Putamen (tissue), 1 donor: ENCODE results near the gene BASP1.
"Not testable (repeated sequence)": the region's sequence is repeated elsewhere in the genome, so short reads cannot be mapped to it uniquely, and the experiment has no call there.

Experiments used
- DNase-seq: peaks from one replicate; pipeline ENCODE4 v3.0.0-alpha.2; 2016; ENCODE audit warnings: low spot score

The BASP1 gene

DNA sequence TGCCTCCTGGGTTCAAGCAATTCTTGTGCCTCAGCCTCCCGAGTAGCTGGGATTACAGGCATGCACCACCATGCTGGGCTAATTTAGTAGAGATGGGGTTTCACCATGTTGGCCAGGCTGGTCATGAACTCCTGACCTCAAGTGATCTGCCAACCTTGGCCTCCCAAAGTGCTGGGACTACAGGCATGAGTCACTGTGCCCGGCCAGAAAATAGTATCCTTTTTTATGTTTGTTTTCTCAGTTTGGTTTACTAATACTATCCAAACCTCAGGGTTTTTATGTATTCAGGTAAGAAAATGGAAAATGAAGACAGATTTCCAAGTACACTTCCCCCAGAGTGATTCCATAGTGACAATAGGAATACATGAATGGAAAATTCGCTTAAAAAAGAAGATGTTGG, 101.7 kb downstream of the BASP1 start:
- DNase-seq: not testable (repeated sequence)

DNA sequence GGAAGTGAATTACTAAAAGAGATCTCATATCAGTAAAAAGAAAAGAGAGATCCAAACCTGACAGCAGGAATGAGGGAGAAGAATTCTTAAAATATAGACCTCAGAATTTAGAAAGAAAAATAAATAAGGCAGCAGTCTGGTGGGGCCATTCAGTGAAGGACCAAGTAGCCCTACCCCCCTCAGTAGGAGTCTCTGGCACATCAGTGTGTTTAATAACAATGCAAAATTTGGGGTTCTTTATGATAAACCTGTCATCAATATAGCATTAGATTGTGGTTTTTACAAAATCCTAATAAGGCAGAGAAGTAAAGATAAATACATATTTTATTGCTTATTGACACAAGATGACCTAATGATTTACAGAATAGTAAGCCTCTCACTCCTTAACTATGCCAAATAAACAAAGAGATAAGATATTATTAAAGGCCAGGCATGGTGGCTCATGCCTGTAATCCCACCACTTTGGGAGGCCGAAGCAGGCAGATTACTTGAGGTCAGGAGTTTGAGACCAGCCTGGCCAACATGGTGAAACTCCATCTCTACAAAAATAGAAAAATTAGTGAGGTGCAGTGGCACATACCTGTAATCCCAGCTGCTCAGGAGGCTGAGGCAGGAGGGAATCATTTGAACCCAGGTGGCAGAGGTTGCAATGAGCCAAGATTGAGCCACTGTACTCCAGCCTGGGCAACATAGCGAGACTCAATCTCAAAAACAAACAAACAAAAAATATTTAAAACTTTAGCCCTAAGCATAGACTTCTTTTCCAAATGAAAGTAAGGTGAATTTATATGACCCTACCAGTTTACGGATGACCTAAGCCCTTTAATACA, 108.6 kb downstream of the BASP1 start:
- DNase-seq: no peak
